SU-DHL-6 (cell line): ENCODE data around the gene BLOC1S1.

Experiments used
- H2AFZ ChIP-seq: fragments of 200-600 bp; sonication (generic); 2 replicates; pipeline ENCODE4 v1.6.1; 2014; ENCODE audit warnings: low read depth, mild to moderate bottlenecking, moderate library complexity, mixed read lengths, antibody characterized with exemption, low read length; ENCODE audit not compliant: severe bottlenecking
- H3F3A ChIP-seq: fragments of 200-600 bp; shearing (Covaris generic); 2 replicates; pipeline ENCODE4 v1.6.0; 2016; ENCODE audit warnings: antibody characterized with exemption, mild to moderate bottlenecking; ENCODE audit not compliant: insufficient read depth
- H3K27ac ChIP-seq: fragments of 200-600 bp; sonication (generic); 2 replicates; pipeline ENCODE4 v1.5.1; 2016; ENCODE audit warnings: low read depth, mild to moderate bottlenecking, low read length, moderate library complexity, mixed read lengths
- H3K27me3 ChIP-seq: fragments of 200-600 bp; sonication (generic), shearing (Covaris generic); 2 replicates; pipeline ENCODE4 v1.6.0; 2014; ENCODE audit warnings: mild to moderate bottlenecking, low read length
- H3K36me3 ChIP-seq: fragments of 200-600 bp; sonication (generic); 2 replicates; pipeline ENCODE4 v1.6.1; 2014; ENCODE audit warnings: mild to moderate bottlenecking, low read length, mixed read lengths
- H3K4me2 ChIP-seq: fragments of 300-600, 200-600 bp; shearing (Covaris generic), sonication (generic); 2 replicates; pipeline ENCODE4 v1.6.0; 2014; ENCODE audit warnings: low read length, low read depth, mild to moderate bottlenecking; ENCODE audit not compliant: poor library complexity, severe bottlenecking
- H3K4me3 ChIP-seq: fragments of 200-600 bp; sonication (generic); 2 replicates; pipeline ENCODE4 v1.5.1; 2014; ENCODE audit warnings: antibody characterized with exemption, low read length, mild to moderate bottlenecking, mixed read lengths; ENCODE audit not compliant: insufficient read depth, poor library complexity, severe bottlenecking
- H3K79me2 ChIP-seq: fragments of 200-600 bp; sonication (generic); 2 replicates; pipeline ENCODE4 v1.6.1; 2014; ENCODE audit warnings: mild to moderate bottlenecking, low read length, moderate library complexity; ENCODE audit not compliant: insufficient read depth
- H3K9ac ChIP-seq: fragments of 200-600 bp; sonication (generic); 2 replicates; pipeline ENCODE4 v1.7.0; 2014; ENCODE audit warnings: mild to moderate bottlenecking, low read length
- H3K9me2 ChIP-seq: fragments of 200-600 bp; sonication (generic); replicated peaks from 2 replicates; pipeline ENCODE4 v1.6.1; 2014; ENCODE audit warnings: low read length; ENCODE audit not compliant: insufficient read depth
- H3K9me3 ChIP-seq: fragments of 200-600 bp; sonication (generic); 2 replicates; pipeline ENCODE4 v1.6.1; 2014; ENCODE audit warnings: low read length, mixed read lengths; ENCODE audit not compliant: insufficient read depth
- H4K20me1 ChIP-seq: fragments of 200-600 bp; sonication (generic); 2 replicates; pipeline ENCODE4 v1.6.1; 2014; ENCODE audit warnings: low read depth, mild to moderate bottlenecking, antibody characterized with exemption, low read length, moderate library complexity, mixed read lengths
- EZH2phosphoT487 ChIP-seq: fragments of 200-600 bp; sonication (generic), shearing (Covaris generic); conservative IDR thresholded peaks from 2 replicates; pipeline ENCODE4 v1.6.1; 2018; ENCODE audit warnings: mild to moderate bottlenecking, antibody characterized with exemption, low read length, moderate library complexity, mixed read lengths
- TF ChIP-seq, protein P1 (sequence below): fragments of 200-600 bp; sonication (generic); IDR thresholded peaks from one replicate; pipeline ENCODE4 v1.5.1; 2017; ENCODE audit warnings: antibody characterized with exemption, mild to moderate bottlenecking, low read length, moderate library complexity; ENCODE audit not compliant: insufficient read depth, poor library complexity, severe bottlenecking

The BLOC1S1 gene

DNA sequence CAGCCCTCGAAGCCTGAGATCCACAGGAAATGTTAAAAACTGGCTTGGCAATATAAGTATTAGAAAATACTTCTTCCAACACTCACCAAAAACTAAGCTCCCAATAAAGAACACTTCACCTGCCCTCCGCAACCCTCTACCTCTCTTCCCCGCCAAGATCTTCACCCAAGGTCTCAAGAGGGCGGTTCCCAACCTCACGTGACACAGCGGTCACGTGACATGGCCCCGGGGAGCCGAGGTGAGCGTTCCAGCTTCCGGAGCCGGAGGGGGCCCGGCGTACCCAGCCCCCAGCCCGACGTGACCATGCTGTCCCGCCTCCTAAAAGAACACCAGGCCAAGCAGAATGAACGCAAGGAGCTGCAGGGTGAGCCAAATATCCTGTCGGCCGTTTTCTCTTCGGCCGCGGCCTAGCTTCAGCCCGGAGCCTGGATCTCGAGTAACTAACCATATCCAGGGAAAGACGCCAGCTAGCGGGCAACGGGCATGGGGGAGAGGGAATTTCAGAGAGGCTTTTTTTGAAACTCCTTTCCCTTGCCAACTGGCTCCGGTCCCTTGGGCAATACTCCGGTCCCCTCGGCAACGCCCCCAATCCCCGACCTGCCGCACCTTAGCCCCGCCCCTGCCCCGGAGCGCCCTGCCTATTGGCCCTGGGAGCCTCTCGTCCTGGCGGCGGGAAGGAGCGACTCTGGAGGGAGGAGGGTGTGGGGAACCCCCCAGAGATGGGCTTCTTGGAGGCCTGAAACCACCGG is at the start of gene BLOC1S1:
Gene BLOC1S1 (plus strand): TSS at position 214 of the 749 bp plus-strand sequence. CDS start 6 bp downstream, at position 220.
- no peaks in the 10 kb centered on the region for H3K79me2 ChIP-seq
- TF ChIP-seq, protein P1, sequence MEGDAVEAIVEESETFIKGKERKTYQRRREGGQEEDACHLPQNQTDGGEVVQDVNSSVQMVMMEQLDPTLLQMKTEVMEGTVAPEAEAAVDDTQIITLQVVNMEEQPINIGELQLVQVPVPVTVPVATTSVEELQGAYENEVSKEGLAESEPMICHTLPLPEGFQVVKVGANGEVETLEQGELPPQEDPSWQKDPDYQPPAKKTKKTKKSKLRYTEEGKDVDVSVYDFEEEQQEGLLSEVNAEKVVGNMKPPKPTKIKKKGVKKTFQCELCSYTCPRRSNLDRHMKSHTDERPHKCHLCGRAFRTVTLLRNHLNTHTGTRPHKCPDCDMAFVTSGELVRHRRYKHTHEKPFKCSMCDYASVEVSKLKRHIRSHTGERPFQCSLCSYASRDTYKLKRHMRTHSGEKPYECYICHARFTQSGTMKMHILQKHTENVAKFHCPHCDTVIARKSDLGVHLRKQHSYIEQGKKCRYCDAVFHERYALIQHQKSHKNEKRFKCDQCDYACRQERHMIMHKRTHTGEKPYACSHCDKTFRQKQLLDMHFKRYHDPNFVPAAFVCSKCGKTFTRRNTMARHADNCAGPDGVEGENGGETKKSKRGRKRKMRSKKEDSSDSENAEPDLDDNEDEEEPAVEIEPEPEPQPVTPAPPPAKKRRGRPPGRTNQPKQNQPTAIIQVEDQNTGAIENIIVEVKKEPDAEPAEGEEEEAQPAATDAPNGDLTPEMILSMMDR = no peak
- no peak for TF ChIP-seq EZH2phosphoT487
- peak within 1 kb of the TSS; percentile 88 for H2AFZ ChIP-seq
- peak within 1 kb of the TSS; percentile 74 for H3K4me2 ChIP-seq
- H3K9me3 ChIP-seq = no peaks in the 10 kb centered on the region
- no peaks in the 10 kb centered on the region for H3K36me3 ChIP-seq
- peak within 1 kb of the TSS; percentile 86 for H3K4me3 ChIP-seq
- no peaks in the 10 kb centered on the region for H3K27me3 ChIP-seq
- peak within 1 kb of the TSS; percentile 73 for H3K9ac ChIP-seq
- H3F3A ChIP-seq = no peaks in the 10 kb centered on the region
- no peaks in the 10 kb centered on the region for H3K9me2 ChIP-seq
- H3K27ac ChIP-seq = peak within 1 kb of the TSS; percentile 85
- no peaks in the 10 kb centered on the region for H4K20me1 ChIP-seq

DNA sequence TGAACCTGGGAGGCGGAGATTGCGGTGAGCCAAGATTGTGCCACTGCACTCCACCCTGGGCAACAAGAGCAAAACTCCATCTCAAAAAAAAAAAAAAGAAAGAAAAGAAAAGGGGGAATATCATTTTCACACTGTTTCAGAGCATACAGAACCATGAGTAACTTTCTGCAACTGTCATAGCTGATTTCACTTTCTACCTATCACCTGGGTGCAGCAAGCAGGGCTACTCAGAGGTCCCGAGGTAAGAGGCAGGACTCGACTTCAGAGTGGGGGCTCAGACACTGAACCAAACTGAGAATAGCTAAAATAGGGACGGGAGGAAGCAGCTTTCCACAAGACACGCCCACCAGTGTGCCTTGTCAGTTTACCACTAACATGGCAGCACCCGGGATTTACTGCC is 49.3 kb upstream of the BLOC1S1 start:
- no peaks in the 10 kb centered on the region for H3K79me2 ChIP-seq
- H3K4me3 ChIP-seq = no peak overlapping the region
- no peaks in the 10 kb centered on the region for H3K36me3 ChIP-seq
- TF ChIP-seq EZH2phosphoT487 = no peak
- TF ChIP-seq, protein P1 = no peak
- no peak overlapping the region for H3K27ac ChIP-seq
- H3K9me3 ChIP-seq = no peaks in the 10 kb centered on the region
- no peaks in the 10 kb centered on the region for H3F3A ChIP-seq
- H3K27me3 ChIP-seq = no peaks in the 10 kb centered on the region
- H3K4me2 ChIP-seq = no peak overlapping the region
- H3K9ac ChIP-seq = no peak overlapping the region
- H4K20me1 ChIP-seq = no peaks in the 10 kb centered on the region
- no peak overlapping the region for H2AFZ ChIP-seq
- no peaks in the 10 kb centered on the region for H3K9me2 ChIP-seq

DNA sequence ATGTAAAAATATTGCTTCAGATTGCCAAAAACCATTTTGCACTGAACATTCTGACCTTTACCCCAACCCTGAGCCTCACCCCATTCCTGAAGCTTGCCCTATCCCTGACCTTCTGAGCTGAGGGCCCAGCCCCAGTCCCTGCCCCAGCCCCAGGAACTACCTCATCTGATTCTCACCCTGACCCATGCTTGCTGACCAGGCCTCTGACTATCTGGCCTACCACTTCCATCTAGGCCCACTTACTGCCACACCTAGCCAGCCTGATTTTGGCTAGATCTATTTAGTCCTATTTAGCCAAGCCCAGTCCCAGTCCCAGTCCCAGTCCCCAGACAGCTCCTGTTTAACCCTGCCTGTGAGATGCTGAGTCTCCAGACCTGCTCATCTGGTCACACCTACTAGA is 45.6 kb upstream of the BLOC1S1 start:
- H3K9me2 ChIP-seq = no peaks in the 10 kb centered on the region
- H3K4me3 ChIP-seq = no peak overlapping the region
- H3K9ac ChIP-seq = no peak overlapping the region
- H3K36me3 ChIP-seq = no peaks in the 10 kb centered on the region
- no peaks in the 10 kb centered on the region for H3K79me2 ChIP-seq
- no peak for TF ChIP-seq EZH2phosphoT487
- TF ChIP-seq, protein P1 = no peak
- H3K27me3 ChIP-seq = no peaks in the 10 kb centered on the region
- H3K4me2 ChIP-seq = no peak overlapping the region
- H3F3A ChIP-seq = no peaks in the 10 kb centered on the region
- no peaks in the 10 kb centered on the region for H3K9me3 ChIP-seq
- no peak overlapping the region for H2AFZ ChIP-seq
- no peaks in the 10 kb centered on the region for H4K20me1 ChIP-seq
- H3K27ac ChIP-seq = no peak overlapping the region
